A549 treated with ZK216348 at 1 μM for 4 hours (cell line): Measurements from ENCODE around the gene OGFRL1. TPM values are rescaled to one million over a fixed set of nuclear protein-coding genes. Genes with fewer than 3 reads are reported as not detected.

Experiments used
- total RNA-seq: library from RNA; stranded (reverse); fragments of 200-300 nt; extraction: Qiagen RNA extraction; gene quantifications from 5 replicates; pipeline ENCODE4 v1.2.3, GENCODE V29; 2022; ENCODE audit warnings: low read depth

The OGFRL1 gene
- total RNA-seq, result 3.4 to 8.2 TPM (median 6.3 TPM) in 5 replicates

DNA sequence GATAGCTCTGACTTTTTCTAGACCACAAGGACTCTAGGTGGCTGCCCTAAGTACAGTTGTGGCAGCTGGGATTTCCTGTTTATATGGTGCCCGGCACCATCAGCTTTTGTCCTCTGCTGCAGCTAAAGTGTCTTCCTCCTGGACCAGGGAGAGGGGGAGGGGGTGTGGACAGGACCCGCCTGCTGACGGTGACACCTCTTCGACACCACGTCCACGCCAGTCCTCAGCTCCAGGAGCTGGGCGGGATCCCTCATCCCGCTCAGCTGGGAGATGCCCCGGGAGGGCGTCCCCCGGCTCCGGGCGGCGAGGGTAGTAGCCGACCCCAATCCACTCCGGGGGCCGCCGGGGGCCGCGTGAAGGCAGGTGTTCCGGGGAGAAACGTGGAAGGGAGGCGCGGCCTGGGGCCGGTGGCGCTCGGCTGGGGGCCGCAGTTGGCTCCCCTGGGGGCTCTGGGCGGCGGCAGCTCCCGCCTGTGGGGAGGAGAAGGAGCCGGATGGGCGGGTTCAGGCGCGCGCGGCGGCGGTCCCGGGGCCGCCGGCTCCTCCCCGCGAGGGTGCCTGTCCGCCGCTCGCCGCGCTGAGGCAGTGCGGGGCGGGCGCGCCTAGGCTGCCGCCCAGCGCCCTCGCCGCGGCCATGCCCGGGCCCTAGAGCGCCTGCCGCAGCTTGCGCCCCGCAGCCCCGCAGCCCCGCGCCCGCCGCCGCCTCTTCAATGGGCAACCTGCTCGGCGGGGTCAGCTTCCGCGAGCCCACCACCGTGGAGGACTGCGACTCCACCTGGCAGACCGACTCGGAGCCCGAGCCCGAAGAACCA is at the start of gene OGFRL1:
OGFRL1 (plus strand) TSS at position 584 of the 811 bp plus-strand sequence; CDS start at position 710, 126 bp downstream.

